Ectodermal cell (in vitro differentiated cells): ENCODE measurements around the gene STK32C.

Experiments used
- H3K27ac ChIP-seq: 2 replicates; pipeline ENCODE4 v1.7.0; 2013; ENCODE audit warnings: mild to moderate bottlenecking, low read depth, low read length; ENCODE audit not compliant: insufficient read depth, poor library complexity, severe bottlenecking
- H3K27me3 ChIP-seq: 2 replicates; pipeline ENCODE4 v1.7.0; 2013; ENCODE audit warnings: mild to moderate bottlenecking, low read length; ENCODE audit not compliant: insufficient read depth, control insufficient read depth, poor library complexity, severe bottlenecking
- H3K36me3 ChIP-seq: one replicate; pipeline ENCODE4 v1.7.0; 2013; ENCODE audit warnings: low read length; ENCODE audit not compliant: control insufficient read depth, insufficient read depth
- H3K4me1 ChIP-seq: one replicate; pipeline ENCODE4 v1.7.0; 2013; ENCODE audit warnings: low read length; ENCODE audit not compliant: control insufficient read depth, insufficient read depth
- H3K4me3 ChIP-seq: 2 replicates; pipeline ENCODE4 v1.7.0; 2013; ENCODE audit warnings: low read depth, low read length, control low read depth; ENCODE audit not compliant: insufficient read depth
- H3K9me3 ChIP-seq: 2 replicates; pipeline ENCODE4 v1.7.0; 2013; ENCODE audit warnings: mild to moderate bottlenecking, low read length, moderate library complexity; ENCODE audit not compliant: control insufficient read depth
- WGBS, 2 experiments: methylation state at CpG; one replicate each; pipeline ENCODE4 v1.1.7; 2013; ENCODE audit warnings: missing lambda C conversion rate in 2 of 2; 5-methylcytosine and 5-hydroxymethylcytosine counted together

The STK32C gene

GRCh38 chr10:132205650-132206376 lies 101.9 kb downstream of the STK32C start:
- Histone ChIP-seq H3K27ac (no peak overlapping the region), H3K4me3 (no peak overlapping the region), H3K9me3 (no peaks in the 10 kb centered on the region), H3K27me3 (no peaks in the 10 kb centered on the region), H3K36me3 (no peaks in the 10 kb centered on the region), H3K4me1 (no peaks in the 10 kb centered on the region)
- WGBS, 2 experiments: 90 to 93% methylated on average over 33 to 35 of the region's 37 CpGs

- Histone ChIP-seq H3K27me3 (no peaks in the 10 kb centered on the region), H3K4me1 (no peaks in the 10 kb centered on the region), H3K4me3 (no peak overlapping the region), H3K27ac (no peak overlapping the region), H3K9me3 (no peaks in the 10 kb centered on the region), H3K36me3 (no peaks in the 10 kb centered on the region)
- WGBS, 2 experiments: 86 to 90% methylated on average over 28 of the region's 28 CpGs
Observed at GRCh38 chr10:132204781-132205473, 102.8 kb downstream of the STK32C start.

GRCh38 chr10:132204078-132204780 lies 103.5 kb downstream of the STK32C start:
- no peaks in the 10 kb centered on the region for H3K9me3 ChIP-seq
- no peaks in the 10 kb centered on the region for H3K36me3 ChIP-seq
- H3K27ac ChIP-seq: no peak overlapping the region
- H3K4me3 ChIP-seq: no peak overlapping the region
- 90% methylated on average over 20 of the region's 20 CpGs for WGBS, 2 experiments
- no peaks in the 10 kb centered on the region for H3K4me1 ChIP-seq
- no peaks in the 10 kb centered on the region for H3K27me3 ChIP-seq

- Histone ChIP-seq H3K4me1 (no peaks in the 10 kb centered on the region), H3K4me3 (no peak overlapping the region), H3K27me3 (no peaks in the 10 kb centered on the region), H3K36me3 (no peaks in the 10 kb centered on the region), H3K27ac (no peak overlapping the region), H3K9me3 (no peaks in the 10 kb centered on the region)
- WGBS, 2 experiments: 95 to 96% methylated on average over 34 of the region's 34 CpGs
Observed at GRCh38 chr10:132203256-132204077, 104.3 kb downstream of the STK32C start.

GRCh38 chr10:132202070-132202970 lies 105.4 kb downstream of the STK32C start:
- H3K27ac ChIP-seq: no peak overlapping the region
- H3K4me1 ChIP-seq: no peaks in the 10 kb centered on the region
- H3K36me3 ChIP-seq: no peaks in the 10 kb centered on the region
- no peaks in the 10 kb centered on the region for H3K27me3 ChIP-seq
- 90 to 92% methylated on average over 48 of the region's 48 CpGs for WGBS, 2 experiments
- H3K9me3 ChIP-seq: no peaks in the 10 kb centered on the region
- H3K4me3 ChIP-seq: no peak overlapping the region

GRCh38 chr10:132201111-132201969 lies 106.4 kb downstream of the STK32C start:
- Histone ChIP-seq H3K4me1 (no peaks in the 10 kb centered on the region), H3K36me3 (no peaks in the 10 kb centered on the region), H3K27ac (no peak overlapping the region), H3K27me3 (no peaks in the 10 kb centered on the region), H3K4me3 (no peak overlapping the region), H3K9me3 (no peaks in the 10 kb centered on the region)
- whole genome bisulfite sequencing, 2 experiments: 94% methylated on average over 35 of the region's 35 CpGs

- Histone ChIP-seq H3K4me3 (no peak overlapping the region), H3K36me3 (no peaks in the 10 kb centered on the region), H3K27me3 (no peaks in the 10 kb centered on the region), H3K4me1 (no peaks in the 10 kb centered on the region), H3K9me3 (no peaks in the 10 kb centered on the region), H3K27ac (no peak overlapping the region)
- WGBS, 2 experiments: 93% methylated on average over 35 of the region's 35 CpGs
Observed at GRCh38 chr10:132200344-132201110, 107.2 kb downstream of the STK32C start.

DNA sequence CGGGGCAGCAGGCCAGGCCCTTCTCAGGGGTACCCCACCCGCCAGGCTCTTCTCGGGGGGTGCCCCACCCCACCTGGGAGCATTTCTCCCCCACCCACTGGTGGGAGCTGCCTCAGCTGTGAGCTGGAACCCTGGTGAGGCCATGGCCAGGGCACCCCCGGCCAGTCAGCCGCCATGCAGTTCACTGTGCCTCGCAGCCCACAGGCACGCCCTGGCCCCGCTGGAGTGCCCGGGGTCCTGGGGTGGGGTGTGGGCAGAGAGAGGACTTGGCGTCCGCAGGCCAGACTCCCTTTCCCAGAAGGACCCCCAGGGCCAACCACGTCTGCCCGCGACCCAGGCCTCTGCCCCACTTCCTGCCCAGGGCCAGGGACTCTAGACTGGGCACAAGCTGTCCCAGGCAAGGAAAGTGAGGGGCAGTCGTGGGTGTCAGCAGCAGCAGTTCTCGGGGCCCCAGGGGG lies 107.9 kb downstream of the STK32C start:
- 94 to 95% methylated on average over 16 of the region's 16 CpGs for WGBS, 2 experiments
- Histone ChIP-seq H3K27ac (no peak overlapping the region), H3K4me1 (no peaks in the 10 kb centered on the region), H3K36me3 (no peaks in the 10 kb centered on the region), H3K4me3 (no peak overlapping the region), H3K9me3 (no peaks in the 10 kb centered on the region), H3K27me3 (no peaks in the 10 kb centered on the region)
